HEK293 (cell line): Measurements from ENCODE around the gene ERMN.

Experiments used
- CTCF ChIA-PET: fragments of 350-600 bp; formaldehyde crosslinking; extraction: SDS; loops from one replicate; lab custom pipeline; 2021; ENCODE audit warnings: antibody characterized with exemption; lab: Yijun Ruan, JAX
- POLR2A ChIA-PET: fragments of 300-600 bp; formaldehyde crosslinking; extraction: SDS; loops from one replicate; lab custom pipeline; 2020; ENCODE audit warnings: antibody characterized with exemption, inconsistent platforms; lab: Yijun Ruan, JAX
- H3K27ac ChIP-seq: fragments of 200-500 bp; sonication (Bioruptor generic); 2 replicates; pipeline ENCODE4 v1.5.1; 2014; ENCODE audit warnings: low read depth, low read length, control low read depth, inconsistent platforms; ENCODE audit errors: extremely low read depth
- H3K36me3 ChIP-seq, 2 experiments: fragments of 200-500 bp in 1 of 2; sonication (Bioruptor generic) in 1 of 2; 1 replicate in 1 of 2; 2 replicates in 1 of 2; pipeline ENCODE4 v1.5.1; 2014 to 2017; ENCODE audit warnings: inconsistent platforms in 2 of 2, low read length in 2 of 2; ENCODE audit not compliant: control insufficient read depth in 2 of 2, insufficient read depth in 1 of 2
- H3K4me1 ChIP-seq: fragments of 200-500 bp; sonication (Bioruptor generic); 2 replicates; pipeline ENCODE4 v1.5.1; 2014; ENCODE audit warnings: mild to moderate bottlenecking, low read length, inconsistent platforms; ENCODE audit not compliant: control insufficient read depth, insufficient read depth
- H3K4me3 ChIP-seq: 2 replicates; pipeline ENCODE4 v1.5.1; 2011; ENCODE audit warnings: low read depth, mild to moderate bottlenecking, control low read depth, low read length, moderate library complexity
- H3K9me3 ChIP-seq: fragments of 200-500 bp; sonication (Bioruptor generic); 2 replicates; pipeline ENCODE4 v1.5.1; 2014; ENCODE audit warnings: low read depth, low read length, inconsistent platforms; ENCODE audit not compliant: control insufficient read depth, insufficient read depth
- ATF2 ChIP-seq: fragments of 450-650 bp; formaldehyde crosslinking; IDR thresholded peaks from 2 replicates; pipeline ENCODE4 v1.5.1; 2016; ENCODE audit warnings: missing biosample characterization, missing genetic modification characterization, low read depth
- BCL11B ChIP-seq: fragments of 450-650 bp; formaldehyde crosslinking; IDR thresholded peaks from 2 replicates; pipeline ENCODE4 v1.5.1; 2016; ENCODE audit warnings: low read depth, missing biosample characterization, missing genetic modification characterization
- HOXC10 ChIP-seq: sonication (generic); formaldehyde crosslinking; IDR thresholded peaks from 2 replicates; pipeline ENCODE4 v1.8.1; 2023; ENCODE audit warnings: mild to moderate bottlenecking, missing genetic modification reagents
- MYNN ChIP-seq: fragments of 450-650 bp; formaldehyde crosslinking; IDR thresholded peaks from 2 replicates; pipeline ENCODE4 v1.5.1; 2016; ENCODE audit warnings: missing biosample characterization, missing genetic modification characterization, borderline replicate concordance
- SALL2 ChIP-seq: fragments of 450-650 bp; formaldehyde crosslinking; IDR thresholded peaks from 2 replicates; pipeline ENCODE4 v1.5.0; 2017; ENCODE audit warnings: missing biosample characterization, mild to moderate bottlenecking, missing genetic modification characterization, borderline replicate concordance
- ZBTB1 ChIP-seq: fragments of 450-650 bp; formaldehyde crosslinking; IDR thresholded peaks from 2 replicates; pipeline ENCODE4 v1.5.1; 2016; ENCODE audit warnings: missing biosample characterization, missing genetic modification characterization
- ZBTB8A ChIP-seq: fragments of 450-650 bp; formaldehyde crosslinking; IDR thresholded peaks from 2 replicates; pipeline ENCODE4 v1.5.1; 2016; ENCODE audit warnings: missing biosample characterization, missing genetic modification characterization
- ZFP69B ChIP-seq: fragments of 450-650 bp; formaldehyde crosslinking; IDR thresholded peaks from 2 replicates; pipeline ENCODE4 v1.5.1; 2016; ENCODE audit warnings: missing biosample characterization, missing genetic modification characterization
- ZNF132 ChIP-seq: fragments of 450-650 bp; formaldehyde crosslinking; IDR thresholded peaks from 2 replicates; pipeline ENCODE4 v1.5.1; 2017; ENCODE audit warnings: missing biosample characterization, missing genetic modification characterization, borderline replicate concordance
- ZNF18 ChIP-seq: fragments of 450-650 bp; formaldehyde crosslinking; IDR thresholded peaks from 2 replicates; pipeline ENCODE4 v1.5.1; 2016; ENCODE audit warnings: missing biosample characterization, missing genetic modification characterization
- ZNF449 ChIP-seq: fragments of 450-650 bp; formaldehyde crosslinking; IDR thresholded peaks from 2 replicates; pipeline ENCODE4 v1.5.1; 2017; ENCODE audit warnings: missing biosample characterization, mild to moderate bottlenecking, missing genetic modification characterization, moderate library complexity
- ZNF555 ChIP-seq: fragments of 450-650 bp; formaldehyde crosslinking; conservative IDR thresholded peaks from 2 replicates; pipeline ENCODE4 v1.5.1; 2017; ENCODE audit warnings: missing biosample characterization, mild to moderate bottlenecking, missing genetic modification characterization, inconsistent platforms
- TF ChIP-seq, protein P1 (sequence below): fragments of 450-650 bp; formaldehyde crosslinking; IDR thresholded peaks from 2 replicates; pipeline ENCODE4 v1.5.1; 2016; ENCODE audit warnings: missing biosample characterization, missing genetic modification characterization
- TF ChIP-seq, protein P2 (sequence below): fragments of 450-650 bp; formaldehyde crosslinking; IDR thresholded peaks from 2 replicates; pipeline ENCODE4 v1.5.1; 2016; ENCODE audit warnings: missing biosample characterization, missing genetic modification characterization
- TF ChIP-seq, protein P3 (sequence below): fragments of 450-650 bp; formaldehyde crosslinking; IDR thresholded peaks from 2 replicates; pipeline ENCODE4 v1.5.1; 2016; ENCODE audit warnings: missing biosample characterization, missing genetic modification characterization

Gene ERMN

GRCh38 chr2:157269922-157270321 lies 55.7 kb downstream of the ERMN start (continued):
- TF ChIP-seq, protein P1, sequence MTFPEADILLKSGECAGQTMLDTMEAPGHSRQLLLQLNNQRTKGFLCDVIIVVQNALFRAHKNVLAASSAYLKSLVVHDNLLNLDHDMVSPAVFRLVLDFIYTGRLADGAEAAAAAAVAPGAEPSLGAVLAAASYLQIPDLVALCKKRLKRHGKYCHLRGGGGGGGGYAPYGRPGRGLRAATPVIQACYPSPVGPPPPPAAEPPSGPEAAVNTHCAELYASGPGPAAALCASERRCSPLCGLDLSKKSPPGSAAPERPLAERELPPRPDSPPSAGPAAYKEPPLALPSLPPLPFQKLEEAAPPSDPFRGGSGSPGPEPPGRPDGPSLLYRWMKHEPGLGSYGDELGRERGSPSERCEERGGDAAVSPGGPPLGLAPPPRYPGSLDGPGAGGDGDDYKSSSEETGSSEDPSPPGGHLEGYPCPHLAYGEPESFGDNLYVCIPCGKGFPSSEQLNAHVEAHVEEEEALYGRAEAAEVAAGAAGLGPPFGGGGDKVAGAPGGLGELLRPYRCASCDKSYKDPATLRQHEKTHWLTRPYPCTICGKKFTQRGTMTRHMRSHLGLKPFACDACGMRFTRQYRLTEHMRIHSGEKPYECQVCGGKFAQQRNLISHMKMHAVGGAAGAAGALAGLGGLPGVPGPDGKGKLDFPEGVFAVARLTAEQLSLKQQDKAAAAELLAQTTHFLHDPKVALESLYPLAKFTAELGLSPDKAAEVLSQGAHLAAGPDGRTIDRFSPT (tag by site-specific recombination): no peak
- TF ChIP-seq ZNF555 (tag by site-specific recombination) (no peak), ZBTB8A (no peak), ZNF132 (no peak)

GRCh38 chr2:157269060-157269459 lies 56.6 kb downstream of the ERMN start:
- Histone ChIP-seq H3K4me3 (no peak overlapping the region), H3K9me3 (no peaks in the 10 kb centered on the region), H3K4me1 (no peaks in the 10 kb centered on the region), H3K27ac (no peak overlapping the region), H3K36me3 (no peaks in the 10 kb centered on the region)
- TF ChIP-seq BCL11B (tag by site-specific recombination) (no peak), ATF2 (tag by site-specific recombination) (no peak), MYNN (tag by site-specific recombination) (no peak), ZNF449 (tag by site-specific recombination) (no peak), ZFP69B (tag by site-specific recombination) (no peak), HOXC10 (CRISPR knock-in tag) (no peak), ZBTB1 (tag by site-specific recombination) (no peak), ZNF18 (tag by site-specific recombination) (no peak), SALL2 (tag by site-specific recombination) (no peak)
- TF ChIP-seq, protein P2, sequence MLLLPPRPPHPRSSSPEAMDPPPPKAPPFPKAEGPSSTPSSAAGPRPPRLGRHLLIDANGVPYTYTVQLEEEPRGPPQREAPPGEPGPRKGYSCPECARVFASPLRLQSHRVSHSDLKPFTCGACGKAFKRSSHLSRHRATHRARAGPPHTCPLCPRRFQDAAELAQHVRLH: no peak
- TF ChIP-seq, protein P3, sequence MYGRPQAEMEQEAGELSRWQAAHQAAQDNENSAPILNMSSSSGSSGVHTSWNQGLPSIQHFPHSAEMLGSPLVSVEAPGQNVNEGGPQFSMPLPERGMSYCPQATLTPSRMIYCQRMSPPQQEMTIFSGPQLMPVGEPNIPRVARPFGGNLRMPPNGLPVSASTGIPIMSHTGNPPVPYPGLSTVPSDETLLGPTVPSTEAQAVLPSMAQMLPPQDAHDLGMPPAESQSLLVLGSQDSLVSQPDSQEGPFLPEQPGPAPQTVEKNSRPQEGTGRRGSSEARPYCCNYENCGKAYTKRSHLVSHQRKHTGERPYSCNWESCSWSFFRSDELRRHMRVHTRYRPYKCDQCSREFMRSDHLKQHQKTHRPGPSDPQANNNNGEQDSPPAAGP (tag by site-specific recombination): no peak
- ChIA-PET CTCF (no interaction called here), POLR2A (no interaction called here)
